Esophagus squamous epithelium (tissue), 4 donors: ENCODE data around the gene SMAD5.

Experiments
- CTCF ChIP-seq, 6 experiments: fragments of 450-650 bp in 4 of 6; fragments of 200-600 bp in 2 of 6; sonication (generic) in 2 of 6; IDR thresholded peaks; one replicate each; pipeline ENCODE4 v1.5.1; 2016 to 2019; ENCODE audit warnings: antibody characterized with exemption in 6 of 6, mild to moderate bottlenecking in 4 of 6, moderate library complexity in 4 of 6
- POLR2A ChIP-seq, 4 donors: fragments of 450-650 bp; IDR thresholded peaks; one replicate each; pipeline ENCODE4 v1.6.1; 2017; ENCODE audit warnings: antibody characterized with exemption in 4 of 4, mild to moderate bottlenecking in 4 of 4, moderate library complexity in 3 of 4

GRCh38 chr5:136115183-136115865 is 17.3 kb upstream of the SMAD5 start:
- no peak for TF ChIP-seq POLR2A (IDR thresholded peaks at IDR 0.05)
- TF ChIP-seq CTCF (IDR thresholded peaks at IDR 0.05): no peak
